MCF 10A (cell line): ENCODE measurements around the gene OR5C1. TPM values are rescaled to one million over a fixed set of nuclear protein-coding genes. Genes with fewer than 3 reads are reported as not detected.

Experiments used
- BruUV-seq: library from RNA; stranded (reverse); fragments of 400-500 nt; replicated peaks from 2 replicates; lab custom pipeline; 2021; lab: Mats Ljungman, UMichigan
- CTCF ChIA-PET: fragments of 300-600 bp; sonication (Branson Sonifier 250); formaldehyde crosslinking; extraction: SDS; loops from one replicate; lab custom pipeline; 2021; ENCODE audit warnings: antibody characterized with exemption, inconsistent platforms; lab: Yijun Ruan, JAX
- POLR2A ChIA-PET: fragments of 300-600, 350-650 bp; sonication (Branson Sonifier 250); formaldehyde crosslinking; extraction: SDS; loops from one replicate; lab custom pipeline; 2020; ENCODE audit warnings: antibody characterized with exemption, inconsistent platforms; lab: Yijun Ruan, JAX
- DNase-seq: peaks from one replicate; pipeline ENCODE4 v3.0.0-alpha.2; 2018; ENCODE audit not compliant: unreplicated experiment
- H3K27ac Mint-ChIP-seq: one replicate; pipeline ENCODE4 v1.8.0; 2022; ENCODE audit warnings: mild to moderate bottlenecking, low read depth, mixed read lengths; ENCODE audit not compliant: unreplicated experiment
- H3K27me3 Mint-ChIP-seq: one replicate; pipeline ENCODE4 v1.8.0; 2022; ENCODE audit warnings: mixed read lengths; ENCODE audit not compliant: insufficient read depth, unreplicated experiment
- H3K36me3 Mint-ChIP-seq: one replicate; pipeline ENCODE4 v1.8.0; 2022; ENCODE audit warnings: mild to moderate bottlenecking, moderate library complexity, mixed read lengths; ENCODE audit not compliant: insufficient read depth, unreplicated experiment
- H3K4me1 Mint-ChIP-seq: one replicate; pipeline ENCODE4 v1.8.0; 2022; ENCODE audit warnings: mixed read lengths; ENCODE audit not compliant: insufficient read depth, unreplicated experiment
- H3K4me3 Mint-ChIP-seq: one replicate; pipeline ENCODE4 v1.8.0; 2022; ENCODE audit warnings: mild to moderate bottlenecking, moderate library complexity, mixed read lengths; ENCODE audit not compliant: unreplicated experiment
- H3K9me3 Mint-ChIP-seq: one replicate; pipeline ENCODE4 v1.8.0; 2022; ENCODE audit warnings: mixed read lengths; ENCODE audit not compliant: unreplicated experiment
- intact Hi-C: fragments of 100-400 bp; cut with micrococcal nuclease; formaldehyde crosslinking; loops from 2 replicates; pipeline ENCODE4 v1.14.1; 2022
- total RNA-seq: library from RNA; stranded (reverse); gene quantifications from 2 replicates; pipeline ENCODE4 v1.2.3, GENCODE V29; 2022
- TF ChIP-seq, protein P1 (sequence below): fragments of 200-600 bp; IDR thresholded peaks from one replicate; pipeline ENCODE4 v1.8.0; 2022; ENCODE audit warnings: antibody characterized with exemption, mild to moderate bottlenecking; ENCODE audit not compliant: unreplicated experiment

The OR5C1 gene
- total RNA-seq, 1 experiment from 2014 or later, result not detected

DNA sequence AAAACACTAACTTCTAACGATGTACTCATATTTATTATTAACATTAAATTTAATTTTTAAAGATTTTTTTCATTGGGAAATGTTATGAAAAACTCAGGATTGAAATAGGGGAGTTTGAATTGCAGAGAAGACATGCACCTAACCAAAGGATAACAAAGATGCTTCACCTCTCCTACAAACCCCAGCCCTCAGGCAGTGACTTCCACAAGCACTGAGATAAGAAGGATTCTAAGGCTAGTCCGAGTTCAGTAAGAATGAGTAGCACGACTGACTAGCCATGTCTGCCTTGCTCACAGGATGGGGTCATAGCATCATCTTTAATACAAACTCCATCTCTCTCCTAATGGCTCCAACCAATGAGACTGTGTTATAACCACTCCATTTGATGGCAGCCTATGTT lies 7.1 kb upstream of the OR5C1 start:
- DNase-seq, result no peak
- BruUV-seq, result no TSS peak
- no peak overlapping the region for H3K27ac Mint-ChIP-seq
- POLR2A ChIA-PET, result no interaction called here
- CTCF ChIA-PET, result no interaction called here
- H3K4me3 Mint-ChIP-seq, result no peak overlapping the region
- H3K36me3 Mint-ChIP-seq, result no peaks in the 10 kb centered on the region
- peaks cover 17% of the 10 kb centered on the region for H3K4me1 Mint-ChIP-seq
- H3K9me3 Mint-ChIP-seq, result no peaks in the 10 kb centered on the region
- TF ChIP-seq, protein P1, sequence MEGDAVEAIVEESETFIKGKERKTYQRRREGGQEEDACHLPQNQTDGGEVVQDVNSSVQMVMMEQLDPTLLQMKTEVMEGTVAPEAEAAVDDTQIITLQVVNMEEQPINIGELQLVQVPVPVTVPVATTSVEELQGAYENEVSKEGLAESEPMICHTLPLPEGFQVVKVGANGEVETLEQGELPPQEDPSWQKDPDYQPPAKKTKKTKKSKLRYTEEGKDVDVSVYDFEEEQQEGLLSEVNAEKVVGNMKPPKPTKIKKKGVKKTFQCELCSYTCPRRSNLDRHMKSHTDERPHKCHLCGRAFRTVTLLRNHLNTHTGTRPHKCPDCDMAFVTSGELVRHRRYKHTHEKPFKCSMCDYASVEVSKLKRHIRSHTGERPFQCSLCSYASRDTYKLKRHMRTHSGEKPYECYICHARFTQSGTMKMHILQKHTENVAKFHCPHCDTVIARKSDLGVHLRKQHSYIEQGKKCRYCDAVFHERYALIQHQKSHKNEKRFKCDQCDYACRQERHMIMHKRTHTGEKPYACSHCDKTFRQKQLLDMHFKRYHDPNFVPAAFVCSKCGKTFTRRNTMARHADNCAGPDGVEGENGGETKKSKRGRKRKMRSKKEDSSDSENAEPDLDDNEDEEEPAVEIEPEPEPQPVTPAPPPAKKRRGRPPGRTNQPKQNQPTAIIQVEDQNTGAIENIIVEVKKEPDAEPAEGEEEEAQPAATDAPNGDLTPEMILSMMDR, result no peak
- intact Hi-C loops, result no loop called here
- H3K27me3 Mint-ChIP-seq, result peaks cover 11% of the 10 kb centered on the region

DNA sequence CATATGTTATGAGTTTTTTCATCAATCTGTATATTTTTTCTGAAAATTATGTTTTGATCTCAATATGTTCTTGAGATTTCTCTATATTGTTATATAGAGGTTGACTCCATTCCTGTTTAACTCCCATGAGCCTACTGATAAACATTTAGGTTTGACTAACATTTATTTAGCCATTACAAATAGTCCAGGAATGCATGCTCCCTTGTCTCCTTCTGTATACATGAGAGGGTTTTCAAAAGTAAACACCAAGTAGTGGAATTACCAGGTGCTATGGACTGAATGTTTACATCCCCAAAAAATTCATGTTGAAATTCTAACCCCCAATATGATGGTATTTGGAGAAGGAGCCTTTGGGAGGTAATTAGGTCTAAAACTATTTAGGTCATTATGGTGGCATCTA lies 3.5 kb upstream of the OR5C1 start:
- no peaks in the 10 kb centered on the region for H3K9me3 Mint-ChIP-seq

DNA sequence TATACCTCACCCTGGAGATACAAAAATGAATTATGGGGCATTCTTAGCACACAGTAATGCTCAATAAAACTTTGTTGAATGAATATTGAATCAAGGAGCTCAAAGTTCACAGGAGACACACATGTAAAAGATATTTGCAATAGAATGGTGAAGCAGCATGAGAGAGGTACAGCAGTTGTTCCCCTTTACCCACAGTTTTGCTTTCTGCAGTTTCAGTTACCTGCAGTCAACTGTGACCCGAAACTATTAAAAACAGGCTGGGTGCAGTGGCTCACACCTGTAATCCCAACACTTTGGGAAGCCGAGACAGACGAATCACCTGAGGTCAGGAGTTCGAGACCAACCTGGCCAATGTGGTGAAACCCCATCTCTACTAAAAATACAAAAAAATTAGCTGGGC lies 2.4 kb upstream of the OR5C1 start:
- ChIA-PET CTCF (interaction anchor here (1.4 kb wide), 1 partner anchor 287 kb away, joined by 3 read pairs; no protein-coding TSS in a partner anchor), POLR2A (no interaction called here)
- Mint-ChIP-seq H3K4me3 (no peak overlapping the region), H3K36me3 (no peaks in the 10 kb centered on the region), H3K27ac (no peak overlapping the region), H3K9me3 (no peaks in the 10 kb centered on the region), H3K4me1 (no peaks in the 10 kb centered on the region), H3K27me3 (peaks cover 11% of the 10 kb centered on the region)
- DNase-seq, result no peak
- TF ChIP-seq, protein P1, result no peak
- no TSS peak for BruUV-seq
- intact Hi-C loops, result no loop called here

More for the DNA sequence above, 3.5 kb upstream of the OR5C1 start:
- ChIA-PET CTCF (interaction anchor here (1.4 kb wide), 1 partner anchor 286 kb away, joined by 3 read pairs; no protein-coding TSS in a partner anchor), POLR2A (no interaction called here)
- Mint-ChIP-seq H3K27ac (no peak overlapping the region), H3K27me3 (peaks cover 11% of the 10 kb centered on the region), H3K36me3 (no peaks in the 10 kb centered on the region), H3K4me1 (no peaks in the 10 kb centered on the region), H3K4me3 (no peak overlapping the region)
- BruUV-seq, result no TSS peak
- TF ChIP-seq, protein P1, result no peak
- DNase-seq, result no peak
- intact Hi-C loops, result no loop called here

DNA sequence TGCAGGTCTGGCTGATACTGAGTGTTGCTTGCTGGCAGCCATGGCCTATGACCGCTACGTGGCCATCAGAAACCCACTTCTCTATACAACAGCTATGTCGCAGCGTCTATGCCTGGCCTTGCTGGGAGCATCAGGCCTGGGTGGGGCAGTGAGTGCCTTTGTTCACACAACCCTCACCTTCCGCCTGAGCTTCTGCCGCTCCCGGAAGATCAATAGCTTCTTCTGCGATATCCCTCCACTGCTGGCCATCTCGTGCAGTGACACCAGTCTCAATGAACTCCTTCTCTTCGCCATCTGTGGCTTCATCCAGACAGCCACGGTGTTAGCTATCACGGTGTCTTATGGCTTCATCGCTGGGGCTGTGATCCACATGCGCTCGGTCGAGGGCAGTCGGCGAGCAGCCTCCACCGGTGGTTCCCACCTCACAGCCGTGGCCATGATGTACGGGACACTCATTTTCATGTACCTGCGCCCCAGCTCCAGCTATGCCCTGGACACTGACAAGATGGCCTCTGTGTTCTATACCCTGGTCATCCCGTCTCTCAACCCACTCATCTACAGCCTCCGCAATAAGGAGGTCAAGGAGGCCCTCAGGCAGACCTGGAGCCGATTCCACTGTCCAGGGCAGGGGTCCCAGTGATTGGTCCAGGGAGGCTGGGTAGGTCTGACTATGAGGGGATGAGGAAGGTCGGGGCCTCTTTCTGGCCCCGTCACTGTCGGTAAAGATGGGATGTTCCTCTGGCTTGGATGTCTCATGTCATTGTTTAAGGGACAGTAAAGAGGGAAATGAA lies 718 bp downstream of the OR5C1 start:
- CTCF ChIA-PET, result interaction anchor here (0.6 to 1.4 kb wide), 4 partner anchors 12 to 335 kb away, joined by 3 read pairs; no protein-coding TSS in a partner anchor
- no peaks in the 10 kb centered on the region for H3K36me3 Mint-ChIP-seq

More for the DNA sequence above, 718 bp downstream of the OR5C1 start:
- no TSS peak for BruUV-seq
- no peaks in the 10 kb centered on the region for H3K4me1 Mint-ChIP-seq
- no peak for DNase-seq
- H3K4me3 Mint-ChIP-seq, result no peak overlapping the region
- no peak overlapping the region for H3K27ac Mint-ChIP-seq
- POLR2A ChIA-PET, result no interaction called here
- peaks cover 6% of the 10 kb centered on the region for H3K9me3 Mint-ChIP-seq
- no peaks in the 10 kb centered on the region for H3K27me3 Mint-ChIP-seq
- TF ChIP-seq, protein P1, result no peak
- intact Hi-C loops, result no loop called here
